Fibroblast of gingiva (primary cell): ENCODE measurements around the gene MTTP.
A peak's percentile ranks its signal among the peaks of the same experiment; 100 is the strongest.
"Not testable (repeated sequence)": the region's sequence is repeated elsewhere in the genome, so short reads cannot be mapped to it uniquely, and the experiment has no call there.

Experiments used
- DNase-seq: peaks from one replicate; pipeline ENCODE4 v3.0.0-alpha.2; 2011; ENCODE audit warnings: low read depth

The MTTP gene

GRCh38 chr4:99574530-99575324 lies at the start of gene MTTP:
TSS of gene MTTP (plus strand) at chr4:99574824. CDS start at chr4:99574910, 86 bp downstream.
- no peak for DNase-seq

GRCh38 chr4:99529228-99529627 lies 45.4 kb upstream of the MTTP start:
- no peak for DNase-seq

- no peak for DNase-seq
Observed at GRCh38 chr4:99529956-99530355, 44.7 kb upstream of the MTTP start.

GRCh38 chr4:99534699-99535098 lies 39.9 kb upstream of the MTTP start:
- DNase-seq, result not testable (repeated sequence)

- DNase-seq, result no peak
Observed at GRCh38 chr4:99536271-99536670, 38.4 kb upstream of the MTTP start.

- DNase-seq, result no peak
Observed at GRCh38 chr4:99536848-99537247, 37.8 kb upstream of the MTTP start.

GRCh38 chr4:99537674-99538073 lies 37.0 kb upstream of the MTTP start:
- DNase-seq, result no peak

GRCh38 chr4:99540277-99540939 lies 34.2 kb upstream of the MTTP start:
- no peak for DNase-seq

- no peak for DNase-seq
Observed at GRCh38 chr4:99552872-99553271, 21.8 kb upstream of the MTTP start.

- peak; percentile 98 for DNase-seq
Observed at GRCh38 chr4:99563310-99564186, 11.1 kb upstream of the MTTP start, which contains the start of gene TRMT10A. TSS of gene TRMT10A (minus strand) at chr4:99564039. CDS start at chr4:99559338, 4,701 bp downstream.

GRCh38 chr4:99564921-99565320 lies 9.7 kb upstream of the MTTP start:
- DNase-seq, result no peak

GRCh38 chr4:99571883-99572282 lies 2.7 kb upstream of the MTTP start:
- DNase-seq, result no peak

- peak; percentile 72 for DNase-seq
Observed at GRCh38 chr4:99572527-99573240, 1.9 kb upstream of the MTTP start.

- DNase-seq, result no peak
Observed at GRCh38 chr4:99573735-99574368, 772 bp upstream of the MTTP start.

GRCh38 chr4:99578714-99579113 lies 4.1 kb downstream of the MTTP start:
- DNase-seq, result no peak

GRCh38 chr4:99585516-99585915 lies 10.9 kb downstream of the MTTP start:
- DNase-seq, result no peak

GRCh38 chr4:99586322-99586721 lies 11.7 kb downstream of the MTTP start:
- no peak for DNase-seq

- no peak for DNase-seq
Observed at GRCh38 chr4:99586797-99587196, 12.2 kb downstream of the MTTP start.

- no peak for DNase-seq
Observed at GRCh38 chr4:99587309-99587708, 12.7 kb downstream of the MTTP start.

GRCh38 chr4:99587803-99588202 lies 13.2 kb downstream of the MTTP start:
- DNase-seq, result no peak

- no peak for DNase-seq
Observed at GRCh38 chr4:99591757-99592156, 17.1 kb downstream of the MTTP start.
